ENCODE measurements around the gene ADAP1. TPM values are rescaled to one million over a fixed set of nuclear protein-coding genes. Genes with fewer than 3 reads are reported as not detected.

ADAP1 gene
- total RNA-seq, 1 experiment from 2014 or later = 34.0 TPM

GRCh38 chr7:919114-919442, 35.4 kb downstream of the ADAP1 start:
- ATAC-seq = no peak
- Histone ChIP-seq H3K9me2 (ENCODE audit: insufficient read depth) (no peaks in the 10 kb centered on the region), H2AFZ (ENCODE audit: low read depth, low read length, poor library complexity, severe bottlenecking) (no peak overlapping the region), H3K27ac (ENCODE audit: low read depth, low read length) (no peak overlapping the region), H3K9me3 (ENCODE audit: control insufficient read depth in 1 of 2, insufficient read depth in 1 of 2, low read depth in 1 of 2, low read length in 2 of 2) (no peaks in the 10 kb centered on the region), H3K27me3 (ENCODE audit: insufficient read depth, low read length) (no peaks in the 10 kb centered on the region), H3K79me2 (ENCODE audit: insufficient read depth, low read length) (no peaks in the 10 kb centered on the region), H3K4me1 (ENCODE audit: control insufficient read depth in 1 of 2, insufficient read depth in 2 of 2, low read length in 2 of 2) (peaks cover 3 to 4% of the 10 kb centered on the region in 2 experiments; a peak in 2 of 4 replicates), H4K20me1 (ENCODE audit: insufficient read depth) (no peaks in the 10 kb centered on the region), H3K36me3 (ENCODE audit: control insufficient read depth in 1 of 2, insufficient read depth in 2 of 2, low read length in 2 of 2) (no peaks in the 10 kb centered on the region), H3K4me2 (ENCODE audit: low read length) (no peak overlapping the region), H3K9ac (ENCODE audit: low read length) (no peak overlapping the region), H3K4me3 (replicated peaks in 1 of 2; ENCODE audit: low read depth in 1 of 2, low read length in 2 of 2) (no peak overlapping the region)
- DNase-seq (ENCODE audit: low read depth, low spot score) = no peak
- ChIA-PET CTCF (interaction anchor here (0.6 kb wide), 1 partner anchor 12 kb away, joined by 3 read pairs; no protein-coding TSS in a partner anchor), RAD21 (ENCODE audit: low non-redundant PET in 1 of 2, low total read pairs in 2 of 2, uncharacterized antibody in 2 of 2, unreplicated experiment in 2 of 2) (no interaction called here), POLR2A (no interaction called here)
- intact Hi-C loops (cut with micrococcal nuclease) = no loop called here
- BruUV-seq (replicated peaks) = no TSS peak
- no peak for TF ChIP-seq CEBPB (IDR thresholded peaks at IDR 0.05; ENCODE audit: low read depth)
- no peak for TF ChIP-seq POLR2AphosphoS5 (IDR thresholded peaks at IDR 0.05; ENCODE audit: low read depth, low read length)
- no peak for TF ChIP-seq POLR2A (IDR thresholded peaks at IDR 0.05; ENCODE audit: borderline replicate concordance, extremely low read depth, insufficient read depth, insufficient read length)
- TF ChIP-seq ATF3 (IDR thresholded peaks at IDR 0.05) = no peak
- TF ChIP-seq ZNF274 (IDR thresholded peaks at IDR 0.05; ENCODE audit: low read depth, low read length) = no peak
- TF ChIP-seq EZH2phosphoT487 (IDR thresholded peaks at IDR 0.05; ENCODE audit: borderline replicate concordance) = no peak
- TF ChIP-seq ELF1 (IDR thresholded peaks at IDR 0.05; ENCODE audit: borderline replicate concordance, low read depth) = no peak
- no peak for TF ChIP-seq REST (IDR thresholded peaks at IDR 0.05; ENCODE audit: low read depth)
- TF ChIP-seq ZBTB33 (IDR thresholded peaks at IDR 0.05; ENCODE audit: extremely low read depth, insufficient replicate concordance, low read length) = no peak
- TF ChIP-seq SP1 (IDR thresholded peaks at IDR 0.05; ENCODE audit: low read depth) = no peak
- no peak for TF ChIP-seq RAD21 (IDR thresholded peaks at IDR 0.05; ENCODE audit: low read depth)
- no peak for TF ChIP-seq SRF (IDR thresholded peaks at IDR 0.05; ENCODE audit: low read depth)
